ENCODE results near the gene SLCO1B3. TPM values are rescaled to one million over a fixed set of nuclear protein-coding genes. Genes with fewer than 3 reads are reported as not detected.

The SLCO1B3 gene
- total and polyA plus RNA-seq, 2 of the 8 experiments (the other 6 are each of a cell fraction or from before 2014, with no cell fraction given), result not detected

GRCh38 chr12:20917819-20918218, 107.3 kb downstream of the SLCO1B3 start:
- no peak overlapping the region for H3K4me2 ChIP-seq (ENCODE audit: insufficient read depth in 1 of 2, low read depth in 2 of 2, low read length in 2 of 2)
- no peaks in the 10 kb centered on the region for H3K27me3 ChIP-seq (replicated peaks in 1 of 4; ENCODE audit: control insufficient read depth in 3 of 4, extremely low read depth in 1 of 4, insufficient read depth in 3 of 4, low read length in 3 of 4)
- H3K4me3 ChIP-seq (ENCODE audit: extremely low read depth in 1 of 4, insufficient read depth in 2 of 4, low read depth in 3 of 4, low read length in 4 of 4), result no peak overlapping the region
- H2BK120ac ChIP-seq (replicated peaks; ENCODE audit: low read depth, low read length), result no peak overlapping the region
- H2AFZ ChIP-seq (ENCODE audit: low read length), result no peak overlapping the region
- WGBS, 2 experiments (ENCODE audit: extremely low coverage in 1 of 2, insufficient coverage in 1 of 2, insufficient read length in 1 of 2, insufficient replicate concordance in 2 of 2, low coverage in 1 of 2, low lambda C conversion rate in 2 of 2, missing lambda C conversion rate in 1 of 2), result 100% methylated on average over 1 of the region's 1 CpG; no CpG with 5 or more reads in 1 of the 2 experiments
- DNase-seq (ENCODE audit: low read depth in 1 of 2, low spot score in 2 of 2) (no peak), FAIRE-seq (no peak)
- no peaks in the 10 kb centered on the region for H3K79me2 ChIP-seq (ENCODE audit: control insufficient read depth in 1 of 2, insufficient read depth in 2 of 2, low read length in 2 of 2)
- no peaks in the 10 kb centered on the region for H3K4me1 ChIP-seq (replicated peaks in 1 of 4; ENCODE audit: control insufficient read depth in 3 of 4, insufficient read depth in 4 of 4, low read length in 3 of 4)
- no peak overlapping the region for H4K5ac ChIP-seq (ENCODE audit: insufficient read length, low read depth, low read length)
- H3K18ac ChIP-seq (ENCODE audit: extremely low read depth, low read length), result no peak overlapping the region
- H2BK5ac ChIP-seq (ENCODE audit: low read depth, low read length), result no peak overlapping the region
- 0 out of 4 replicates have a peak, but pooled peaks cover 0 to 5% of the 10 kb centered on the region in 2 experiments for H3K9me3 ChIP-seq (ENCODE audit: insufficient read depth in 2 of 2, low read depth in 1 of 2, low read length in 1 of 2)
- no peak overlapping the region for H3K4ac ChIP-seq (replicated peaks; ENCODE audit: insufficient read length, low read depth, low read length)
- no peak overlapping the region for H3K14ac ChIP-seq (ENCODE audit: insufficient read length)
- H4K8ac ChIP-seq (ENCODE audit: extremely low read depth, insufficient read depth, low read length), result no peak overlapping the region
- H4K91ac ChIP-seq (replicated peaks; ENCODE audit: insufficient read length, low read length), result no peak overlapping the region
- POLR2A ChIA-PET (ENCODE audit: partially characterized antibody), result no interaction called here
- H2AK5ac ChIP-seq (ENCODE audit: low read depth, low read length), result no peak overlapping the region
- no peak overlapping the region for H3K23ac ChIP-seq (ENCODE audit: insufficient read length)
- no peak overlapping the region for H3K56ac ChIP-seq (replicated peaks; ENCODE audit: insufficient read length, low read depth, low read length)
- CTCF ChIA-PET (ENCODE audit: partially characterized antibody), result interaction anchor here (0.7 kb wide), 1 partner anchor 825 kb away, joined by 3 read pairs; no protein-coding TSS in a partner anchor
- H2BK15ac ChIP-seq (ENCODE audit: low read length), result no peak overlapping the region
- no peak overlapping the region for H3K27ac ChIP-seq (ENCODE audit: low read depth, low read length)
- H3K9ac ChIP-seq (replicated peaks in 1 of 4; ENCODE audit: extremely low read depth in 1 of 4, low read depth in 3 of 4, low read length in 3 of 4), result no peak overlapping the region
- H2BK12ac ChIP-seq (ENCODE audit: low read depth, low read length), result no peak overlapping the region
- TF ChIP-seq NANOG (IDR thresholded peaks at IDR 0.05; ENCODE audit: insufficient read depth, low read depth, low read length, poor library complexity, severe bottlenecking), result no peak
- no peaks in the 10 kb centered on the region for H3K79me1 ChIP-seq (ENCODE audit: low read depth, low read length)
- no peaks in the 10 kb centered on the region for H3K36me3 ChIP-seq (ENCODE audit: control insufficient read depth in 2 of 4, insufficient read depth in 4 of 4, low read length in 3 of 4)
- no peaks in the 10 kb centered on the region for H4K20me1 ChIP-seq (replicated peaks in 1 of 2; ENCODE audit: control insufficient read depth in 1 of 2, insufficient read depth in 2 of 2, low read length in 2 of 2)
- no peak overlapping the region for H2BK20ac ChIP-seq (ENCODE audit: low read length)
- no peaks in the 10 kb centered on the region for H3K23me2 ChIP-seq (ENCODE audit: low read depth, low read length)

Data from H1 (cell line).